ENCODE results near the gene PLCB3. TPM values are rescaled to one million over a fixed set of nuclear protein-coding genes. Genes with fewer than 3 reads are reported as not detected.

PLCB3 gene
- total and polyA plus RNA-seq, 2 of the 13 experiments (the other 11 are each of a cell fraction or from before 2014, with no cell fraction given): 7.5 to 13.8 TPM

GRCh38 chr11:64298966-64299846 is 47.9 kb downstream of the PLCB3 start (continued):
- TF ChIP-seq SKIL (CRISPR knock-in tag; IDR thresholded peaks at IDR 0.05; ENCODE audit: borderline replicate concordance) (no peak), ZNF703 (CRISPR knock-in tag; IDR thresholded peaks at IDR 0.05; ENCODE audit: borderline replicate concordance) (0 out of 2 replicates have a peak, but pooled peaks have one; percentile 26), MIXL1 (CRISPR knock-in tag; IDR thresholded peaks at IDR 0.05) (no peak), UBTF (CRISPR knock-in tag; IDR thresholded peaks at IDR 0.05) (peak; percentile 40; the same call in 1 of the 2 replicates), KLF15 (CRISPR knock-in tag; IDR thresholded peaks at IDR 0.05; ENCODE audit: borderline replicate concordance) (no peak), MEF2D (CRISPR knock-in tag; IDR thresholded peaks at IDR 0.05) (no peak), ZBTB10 (CRISPR knock-in tag; IDR thresholded peaks at IDR 0.05; ENCODE audit: borderline replicate concordance) (no peak), GPN1 (CRISPR knock-in tag; IDR thresholded peaks at IDR 0.05; ENCODE audit: borderline replicate concordance) (no peak), ZNF768 (CRISPR knock-in tag; IDR thresholded peaks at IDR 0.05) (no peak), ZBTB49 (CRISPR knock-in tag; IDR thresholded peaks at IDR 0.05; ENCODE audit: borderline replicate concordance) (no peak), ZNF772 (CRISPR knock-in tag; IDR thresholded peaks at IDR 0.05) (no peak), ZBTB1 (CRISPR knock-in tag; IDR thresholded peaks at IDR 0.05; ENCODE audit: borderline replicate concordance) (no peak), ZBTB37 (CRISPR knock-in tag; IDR thresholded peaks at IDR 0.05) (no peak), ZNF709 (CRISPR knock-in tag; IDR thresholded peaks at IDR 0.05) (no peak)
